SK-N-SH treated with all-trans-retinoic acid at 6 μM for 48 hours (cell line): Measurements from ENCODE around the gene EFL1.
"Not testable (repeated sequence)": the region's sequence is repeated elsewhere in the genome, so short reads cannot be mapped to it uniquely, and the experiment has no call there.

Experiments used
- ARNTL ChIP-seq: fragments of 450-650 bp; formaldehyde crosslinking; IDR thresholded peaks from 2 replicates; pipeline ENCODE4 v1.5.0; 2020; ENCODE audit warnings: low read depth, mild to moderate bottlenecking, moderate library complexity, borderline replicate concordance
- ESRRG ChIP-seq: fragments of 250-450 bp; sonication (Bioruptor Pico); IDR thresholded peaks from 2 replicates; pipeline ENCODE4 v1.6.1; 2021; ENCODE audit warnings: mild to moderate bottlenecking
- PPARA ChIP-seq: fragments of 250-450 bp; sonication (Bioruptor Pico); IDR thresholded peaks from 2 replicates; pipeline ENCODE4 v1.5.0; 2020; ENCODE audit warnings: mild to moderate bottlenecking, borderline replicate concordance
- RARB ChIP-seq: fragments of 250-450 bp; sonication (Bioruptor Pico); IDR thresholded peaks from 2 replicates; pipeline ENCODE4 v1.8.0; 2021; ENCODE audit warnings: mild to moderate bottlenecking, moderate library complexity
- TCF4 ChIP-seq: fragments of 250-450 bp; sonication (Bioruptor Pico); IDR thresholded peaks from 2 replicates; pipeline ENCODE4 v1.8.0; 2021; ENCODE audit warnings: mild to moderate bottlenecking, moderate library complexity, borderline replicate concordance

DNA sequence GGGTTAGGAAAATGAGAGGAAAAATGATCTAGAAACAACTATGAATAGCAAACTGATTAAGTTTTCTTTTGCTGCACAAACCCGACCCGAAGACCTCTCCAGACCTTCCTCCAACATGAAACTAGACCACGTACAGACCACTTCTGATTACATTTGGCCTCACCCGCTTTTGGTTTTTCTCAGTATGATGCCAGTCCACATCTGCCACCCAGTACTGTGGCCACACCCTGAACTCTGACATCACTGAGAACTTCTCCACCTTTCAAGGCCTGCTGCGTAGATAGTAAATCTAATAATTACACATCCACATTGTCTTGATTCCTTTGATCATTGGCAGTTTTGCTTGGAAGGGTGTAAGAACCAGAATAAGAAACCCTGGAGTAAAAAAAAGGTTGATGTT lies 16.6 kb downstream of the EFL1 start:
- not testable (repeated sequence) for TF ChIP-seq PPARA, TCF4, RARB, ESRRG, ARNTL (CRISPR knock-in tag)
